Heart right ventricle (tissue), 16 donors: ENCODE results near the gene ANKRD33B. TPM values are rescaled to one million over a fixed set of nuclear protein-coding genes. Genes with fewer than 3 reads are reported as not detected.

Experiments used
- ATAC-seq, 8 donors: fragments of 200-7000 bp; cut with Tn5 transposase; one replicate each; pipeline ENCODE4 v1.9.1; 2020; ENCODE audit warnings: mild to moderate bottlenecking in 8 of 8, moderate library complexity in 8 of 8, moderate number of reproducible peaks in 1 of 8
- DNase-seq, 2 donors: peaks; one replicate each; pipeline ENCODE4 v3.0.0-alpha.2; 2020
- H3K27ac ChIP-seq, 10 donors: fragments of 200-600 bp; sonication (generic) in 2 of 10; one replicate each; pipeline versions ENCODE4 v1.5.0 to v1.8.0; 2020 to 2022; ENCODE audit warnings: mild to moderate bottlenecking in 3 of 10
- H3K27me3 ChIP-seq, 7 donors: fragments of 200-600 bp; one replicate each; pipeline ENCODE4 v1.8.0; 2021 to 2022; ENCODE audit warnings: mild to moderate bottlenecking in 2 of 7
- H3K36me3 ChIP-seq, 9 donors: fragments of 200-600 bp; sonication (generic) in 1 of 9; one replicate each; pipeline versions ENCODE4 v1.5.0 to v1.8.0; 2020 to 2022; ENCODE audit warnings: mild to moderate bottlenecking in 2 of 9
- H3K4me1 ChIP-seq, 9 donors: fragments of 200-600 bp; sonication (generic) in 1 of 9; one replicate each; pipeline versions ENCODE4 v1.5.0 to v1.8.0; 2020 to 2022; ENCODE audit warnings: mild to moderate bottlenecking in 4 of 9
- H3K4me3 ChIP-seq, 10 donors: fragments of 200-600 bp; sonication (generic) in 2 of 10; one replicate each; pipeline versions ENCODE4 v1.5.0 to v1.8.0; 2020 to 2022; ENCODE audit warnings: mild to moderate bottlenecking in 7 of 10, moderate library complexity in 2 of 10
- H3K9me3 ChIP-seq, 11 donors: fragments of 200-600 bp in 10 of 11; sonication (generic) in 2 of 11; one replicate each; pipeline versions ENCODE4 v1.5.0 to v1.8.0; 2013 to 2022; ENCODE audit warnings: mild to moderate bottlenecking in 2 of 11, control low read depth in 1 of 11, moderate library complexity in 1 of 11
- WGBS, 2 donors: extraction: QIAGEN DNeasy Blood & Tissue Kit; methylation state at CpG; one replicate each; pipeline ENCODE4 v1.1.7; 2013; ENCODE audit warnings: inconsistent platforms in 1 of 2; 5-methylcytosine and 5-hydroxymethylcytosine counted together
- intact Hi-C, 10 donors: fragments of 100-400 bp; cut with DNase I; formaldehyde crosslinking; loops; one replicate each; pipeline versions ENCODE4 v1.11.1 to v1.14.2; 2022
- polyA plus RNA-seq, 2 donors: library from polyadenylated mRNA; stranded (reverse); fragments of 200-250 nt; gene quantifications; one replicate each; pipeline ENCODE4 v1.2.3, GENCODE V29; 2013
- total RNA-seq, 10 donors: library from RNA; stranded (reverse); fragmentation: NEBNext Ultra II Directional in 3 of 10; extraction: Animal tissue kit (Norgen Biotek cat#: 25700) in 3 of 10; gene quantifications; one replicate each; pipeline versions ENCODE4 v1.2.1 to v1.2.4, GENCODE V29; 2021 to 2023
- TF ChIP-seq, protein P1 (sequence below), 9 donors: fragments of 200-600 bp; sonication (generic) in 2 of 9; IDR thresholded peaks; one replicate each; pipeline versions ENCODE4 v1.5.0 to v1.8.0; 2021 to 2022; ENCODE audit warnings: antibody characterized with exemption in 9 of 9, mild to moderate bottlenecking in 5 of 9, moderate library complexity in 1 of 9
- donor health status: Arrhythmogenic right ventricular cardiomyopathy.
- donor health status: ischemic (EF 13 %, LVEDD 7.1; RV severe dilation, severe dysfunction).
- donor health status: healthy with polysubstance abuse.
- donor health status: DM: no; HTN: yes; CAD: no.
- donor health status: DM: no; HTN: no; CAD: no.
- donor health status: ischemic (EF 25% LVEDD 6.9; RV normal size, moderate dysfunction).
- donor health status: ischemic (EF 25% LVEDD 5.7; RV mildly dilated, moderate dysfunction).
- donor health status: healthy.
- donor health status: DM: yes; HTN: yes; CAD: no.
- donor health status: Ischemic cardiomyopathy.
- donor health status: ischemic (EF 35%, LVEDD 5.7; RV mildly dilated, moderate dysfunction).
- donor health status: nonischemic (EF 11% LVEDD 7.7; RV severe dilation, severe dysfunction).
- donor health status: DM: yes; HTN: yes; CAD: no.
- donor health status: PGD.
- donor health status: ischemic (EF 29% LVEDD 5.4; RV normal size, mild dysfunction).
- donor health status: nonischemic (EF 23%, LVEDD 6.1; RV moderate dilation, normal function).

The ANKRD33B gene
- total and polyA plus RNA-seq, 12 donors, result 0.46 to 33.0 (median 13.3) TPM

DNA sequence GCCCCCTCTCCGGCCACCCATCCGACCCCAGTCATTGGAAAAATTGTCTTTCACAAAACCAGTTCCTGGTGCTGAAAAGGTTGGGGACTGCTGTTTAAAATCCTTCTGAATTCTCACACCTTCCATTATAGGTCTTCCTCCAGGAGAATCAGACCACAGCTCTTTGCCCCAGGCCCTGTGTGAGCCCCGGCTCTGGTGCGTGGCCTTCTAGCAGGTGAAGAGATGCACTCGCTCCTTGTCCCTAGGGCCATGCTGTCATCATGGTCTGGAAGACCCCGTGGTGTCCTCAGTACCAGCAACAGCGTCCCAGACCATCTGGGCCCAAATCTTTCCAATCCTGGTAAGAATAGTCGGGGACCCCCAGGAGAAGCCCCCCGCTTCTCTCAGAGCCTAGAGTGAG is 101.9 kb downstream of the ANKRD33B start:
- DNase-seq (no peak), ATAC-seq (no peak)
- WGBS, 2 donors, result 93 to 96% methylated on average over 9 of the region's 9 CpGs
- H3K9me3 ChIP-seq, result no peaks in the 10 kb centered on the region
- no peaks in the 10 kb centered on the region for H3K27me3 ChIP-seq
- H3K4me3 ChIP-seq, result no peak overlapping the region
- H3K4me1 ChIP-seq, result peaks cover 0 to 12% (median 9%) of the 10 kb centered on the region in 9 donors
- intact Hi-C loops, result no loop called here
- TF ChIP-seq, protein P1, sequence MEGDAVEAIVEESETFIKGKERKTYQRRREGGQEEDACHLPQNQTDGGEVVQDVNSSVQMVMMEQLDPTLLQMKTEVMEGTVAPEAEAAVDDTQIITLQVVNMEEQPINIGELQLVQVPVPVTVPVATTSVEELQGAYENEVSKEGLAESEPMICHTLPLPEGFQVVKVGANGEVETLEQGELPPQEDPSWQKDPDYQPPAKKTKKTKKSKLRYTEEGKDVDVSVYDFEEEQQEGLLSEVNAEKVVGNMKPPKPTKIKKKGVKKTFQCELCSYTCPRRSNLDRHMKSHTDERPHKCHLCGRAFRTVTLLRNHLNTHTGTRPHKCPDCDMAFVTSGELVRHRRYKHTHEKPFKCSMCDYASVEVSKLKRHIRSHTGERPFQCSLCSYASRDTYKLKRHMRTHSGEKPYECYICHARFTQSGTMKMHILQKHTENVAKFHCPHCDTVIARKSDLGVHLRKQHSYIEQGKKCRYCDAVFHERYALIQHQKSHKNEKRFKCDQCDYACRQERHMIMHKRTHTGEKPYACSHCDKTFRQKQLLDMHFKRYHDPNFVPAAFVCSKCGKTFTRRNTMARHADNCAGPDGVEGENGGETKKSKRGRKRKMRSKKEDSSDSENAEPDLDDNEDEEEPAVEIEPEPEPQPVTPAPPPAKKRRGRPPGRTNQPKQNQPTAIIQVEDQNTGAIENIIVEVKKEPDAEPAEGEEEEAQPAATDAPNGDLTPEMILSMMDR (IDR thresholded peaks at IDR 0.05), result no peak
- no peak overlapping the region for H3K27ac ChIP-seq
- no peaks in the 10 kb centered on the region for H3K36me3 ChIP-seq

DNA sequence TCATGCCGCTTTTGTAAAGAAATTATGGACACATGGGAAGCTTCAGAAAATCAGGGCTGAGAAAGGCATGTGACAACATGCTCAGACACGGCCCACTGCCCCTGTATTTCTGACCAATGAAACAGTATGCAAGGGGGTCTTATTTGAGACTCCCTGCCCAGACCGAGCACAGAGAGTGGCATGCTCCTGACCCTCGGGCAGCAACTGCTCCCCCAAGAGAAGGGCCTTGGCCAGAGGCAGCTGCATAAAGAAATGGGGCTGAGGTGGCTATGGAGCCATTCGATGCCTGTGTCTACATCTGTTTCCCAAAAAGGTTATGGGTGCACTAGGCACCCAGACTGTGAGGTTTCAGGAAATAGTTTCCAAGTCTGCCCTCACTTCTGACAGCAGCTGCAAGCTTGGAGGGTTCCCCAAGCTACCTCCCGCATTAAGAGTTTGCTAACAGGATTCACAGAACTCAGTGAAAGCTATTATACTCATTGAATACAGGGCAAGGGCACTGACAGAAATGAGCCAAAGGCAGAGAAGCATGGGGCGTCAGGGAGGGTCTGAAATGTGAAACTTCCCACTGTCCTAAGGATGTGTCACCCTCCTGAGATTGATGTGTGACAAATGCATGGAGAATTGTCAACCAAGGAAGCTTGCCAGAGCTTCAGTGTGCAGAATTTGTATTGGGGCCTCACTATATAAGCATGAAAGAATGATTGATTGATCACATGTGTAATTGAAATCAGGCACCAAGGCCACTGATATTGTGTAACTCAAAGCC is 102.8 kb downstream of the ANKRD33B start:
- no peak overlapping the region for H3K27ac ChIP-seq
- H3K4me3 ChIP-seq, result no peak overlapping the region
- H3K27me3 ChIP-seq, result no peaks in the 10 kb centered on the region
- intact Hi-C loops, result no loop called here
- TF ChIP-seq, protein P1 (IDR thresholded peaks at IDR 0.05), result no peak
- H3K36me3 ChIP-seq, result no peaks in the 10 kb centered on the region
- peaks cover 0 to 12% (median 9%) of the 10 kb centered on the region in 9 donors for H3K4me1 ChIP-seq
- 90 to 96% methylated on average over 7 of the region's 7 CpGs for WGBS, 2 donors
- no peaks in the 10 kb centered on the region for H3K9me3 ChIP-seq
- ATAC-seq, result no peak
- no peak for DNase-seq

DNA sequence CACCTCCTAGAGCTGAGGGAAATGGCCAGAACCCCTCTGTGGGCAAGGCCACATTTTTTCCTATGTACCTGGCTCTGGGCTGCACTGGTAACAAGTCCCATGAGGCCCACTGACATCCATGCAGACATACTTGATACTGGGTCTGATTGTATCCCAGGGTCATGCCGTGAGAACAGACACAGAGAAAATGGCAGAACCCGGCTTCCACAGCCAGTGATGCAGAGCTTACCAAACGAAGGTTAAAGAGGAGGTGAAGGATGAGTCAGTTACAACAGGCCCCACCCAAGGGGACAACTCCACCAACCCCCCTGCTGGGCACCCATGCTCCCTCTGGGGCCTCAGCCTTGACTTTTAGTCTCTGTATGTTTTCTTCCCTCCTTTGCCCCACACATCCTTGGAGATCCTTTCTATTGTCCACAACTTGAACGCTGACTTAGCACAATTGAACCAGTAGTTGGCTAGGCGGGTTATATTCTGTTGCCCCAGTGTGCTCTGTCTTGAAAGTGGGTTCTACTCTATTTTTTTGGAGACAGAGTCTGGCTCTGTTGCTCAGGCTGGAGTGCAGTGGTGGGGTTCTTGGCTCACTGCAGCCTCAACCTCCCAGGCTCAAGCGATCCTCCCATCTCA is 103.7 kb downstream of the ANKRD33B start:
- Histone ChIP-seq H3K36me3 (no peaks in the 10 kb centered on the region), H3K27ac (no peak overlapping the region), H3K4me3 (no peak overlapping the region), H3K9me3 (no peaks in the 10 kb centered on the region), H3K27me3 (no peaks in the 10 kb centered on the region), H3K4me1 (peaks cover 0 to 12% (median 9%) of the 10 kb centered on the region in 9 donors)
- DNase-seq (no peak), ATAC-seq (no peak)
- WGBS, 2 donors, result 90 to 92% methylated on average over 6 of the region's 6 CpGs
- TF ChIP-seq, protein P1 (IDR thresholded peaks at IDR 0.05), result no peak
- intact Hi-C loops, result no loop called here

DNA sequence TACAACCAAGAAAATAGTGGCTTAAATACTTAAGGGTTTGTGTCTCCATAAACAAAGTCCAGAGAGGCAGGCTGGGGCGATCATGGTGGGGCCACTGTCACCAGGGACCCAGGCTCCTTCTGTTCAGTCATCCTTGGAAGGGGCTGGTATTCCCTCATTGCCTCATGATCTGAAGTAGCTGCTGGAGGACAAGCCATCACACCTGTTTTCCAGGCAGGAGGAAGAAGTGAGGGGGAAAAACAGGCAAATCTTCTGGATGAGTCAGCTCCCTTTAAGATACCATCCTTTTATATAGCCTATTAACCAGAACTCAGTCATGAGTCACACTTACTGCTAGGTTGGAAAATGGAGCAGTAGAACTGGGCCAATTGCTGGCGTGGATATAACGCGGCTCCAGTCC is 104.8 kb downstream of the ANKRD33B start:
- H3K36me3 ChIP-seq, result no peaks in the 10 kb centered on the region
- 76 to 86% methylated on average over 4 of the region's 4 CpGs for WGBS, 2 donors
- no peaks in the 10 kb centered on the region for H3K27me3 ChIP-seq
- ATAC-seq, result no peak
- DNase-seq, result no peak
- intact Hi-C loops, result no loop called here
- no peak overlapping the region for H3K4me3 ChIP-seq
- H3K4me1 ChIP-seq, result peaks cover 0 to 7% (median 6%) of the 10 kb centered on the region in 9 donors
- H3K9me3 ChIP-seq, result no peaks in the 10 kb centered on the region
- TF ChIP-seq, protein P1 (IDR thresholded peaks at IDR 0.05), result no peak
- no peak overlapping the region for H3K27ac ChIP-seq
